Measurements from ENCODE around the gene APBA1.

DNA sequence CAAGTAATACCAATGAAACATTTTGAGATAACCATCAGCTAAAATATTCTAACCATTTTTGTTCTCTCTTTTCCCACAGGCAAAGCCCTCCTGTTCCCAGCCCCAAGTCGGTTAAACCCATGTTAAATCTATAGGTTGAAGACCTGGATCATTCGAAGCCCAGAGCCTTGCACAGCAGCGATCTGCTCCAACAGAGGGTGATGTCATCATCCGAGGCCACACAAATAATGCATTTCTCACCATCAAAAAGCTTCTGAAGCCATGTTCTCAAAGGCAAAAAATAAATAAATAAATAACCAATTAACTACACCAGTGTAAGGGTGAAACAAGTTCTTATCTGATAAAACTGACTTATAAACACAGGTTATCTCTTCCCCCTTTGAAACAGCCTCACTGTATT, 178.0 kb downstream of the APBA1 start:
- TF ChIP-seq TOX (CRISPR knock-in tag; IDR thresholded peaks at IDR 0.05; ENCODE audit: borderline replicate concordance) (no peak), ZFP30 (CRISPR knock-in tag; IDR thresholded peaks at IDR 0.05) (no peak), TCF4 (CRISPR knock-in tag; IDR thresholded peaks at IDR 0.05; ENCODE audit: borderline replicate concordance) (no peak), GLIS3 (CRISPR knock-in tag; IDR thresholded peaks at IDR 0.05) (no peak), ARNTL (CRISPR knock-in tag; IDR thresholded peaks at IDR 0.05; ENCODE audit: borderline replicate concordance, low read depth) (no peak), BACH2 (CRISPR knock-in tag; IDR thresholded peaks at IDR 0.05; ENCODE audit: borderline replicate concordance) (no peak)
- TF ChIP-seq, protein P1, sequence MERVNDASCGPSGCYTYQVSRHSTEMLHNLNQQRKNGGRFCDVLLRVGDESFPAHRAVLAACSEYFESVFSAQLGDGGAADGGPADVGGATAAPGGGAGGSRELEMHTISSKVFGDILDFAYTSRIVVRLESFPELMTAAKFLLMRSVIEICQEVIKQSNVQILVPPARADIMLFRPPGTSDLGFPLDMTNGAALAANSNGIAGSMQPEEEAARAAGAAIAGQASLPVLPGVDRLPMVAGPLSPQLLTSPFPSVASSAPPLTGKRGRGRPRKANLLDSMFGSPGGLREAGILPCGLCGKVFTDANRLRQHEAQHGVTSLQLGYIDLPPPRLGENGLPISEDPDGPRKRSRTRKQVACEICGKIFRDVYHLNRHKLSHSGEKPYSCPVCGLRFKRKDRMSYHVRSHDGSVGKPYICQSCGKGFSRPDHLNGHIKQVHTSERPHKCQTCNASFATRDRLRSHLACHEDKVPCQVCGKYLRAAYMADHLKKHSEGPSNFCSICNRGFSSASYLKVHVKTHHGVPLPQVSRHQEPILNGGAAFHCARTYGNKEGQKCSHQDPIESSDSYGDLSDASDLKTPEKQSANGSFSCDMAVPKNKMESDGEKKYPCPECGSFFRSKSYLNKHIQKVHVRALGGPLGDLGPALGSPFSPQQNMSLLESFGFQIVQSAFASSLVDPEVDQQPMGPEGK (CRISPR knock-in tag; IDR thresholded peaks at IDR 0.05; ENCODE audit: borderline replicate concordance): no peak

Data from SK-N-SH treated with all-trans-retinoic acid at 6 μM for 48 hours (cell line).